ENCODE data around the gene RAB6B. TPM values are rescaled to one million over a fixed set of nuclear protein-coding genes. Genes with fewer than 3 reads are reported as not detected.

RAB6B gene
- total RNA-seq = under 1 TPM; 0.21 to 0.81 TPM

GRCh38 chr3:133895208-133896001 is at the start of gene RAB6B:
Gene RAB6B (minus strand): TSS chr3:133895882. CDS start chr3:133895466, 416 bp downstream.
- DNase-seq (ENCODE audit: low spot score) (no peak), ATAC-seq (peak; percentile 50 to 65)
- Mint-ChIP-seq H3K36me3 (no peaks in the 10 kb centered on the region), H3K27ac (no peak within 1 kb of the TSS), H3K4me3 (peak within 1 kb of the TSS; percentile 51), H3K27me3 (peaks cover 41 to 44% of the 10 kb centered on the region in 2 donors), H3K9me3 (no peaks in the 10 kb centered on the region), H3K4me1 (ENCODE audit: low read depth in 2 of 2) (no peaks in the 10 kb centered on the region)

GRCh38 chr3:133944641-133945380 is 49.1 kb upstream of the RAB6B start:
- Mint-ChIP-seq H3K4me3 (no peak overlapping the region), H3K4me1 (ENCODE audit: low read depth in 2 of 2) (peaks cover 6% of the 10 kb centered on the region in 2 donors), H3K27ac (no peak overlapping the region), H3K27me3 (peaks cover 11 to 12% of the 10 kb centered on the region in 2 donors), H3K9me3 (no peaks in the 10 kb centered on the region), H3K36me3 (no peaks in the 10 kb centered on the region)
- ATAC-seq (no peak), DNase-seq (ENCODE audit: low spot score) (no peak)

GRCh38 chr3:133944181-133944580 is 48.5 kb upstream of the RAB6B start:
- H3K27ac Mint-ChIP-seq = no peak overlapping the region
- DNase-seq (ENCODE audit: low spot score) (no peak), ATAC-seq (no peak)
- H3K4me3 Mint-ChIP-seq = no peak overlapping the region
- peaks cover 11 to 12% of the 10 kb centered on the region in 2 donors for H3K27me3 Mint-ChIP-seq
- H3K4me1 Mint-ChIP-seq (ENCODE audit: low read depth in 2 of 2) = peaks cover 6% of the 10 kb centered on the region in 2 donors
- H3K36me3 Mint-ChIP-seq = no peaks in the 10 kb centered on the region
- H3K9me3 Mint-ChIP-seq = no peaks in the 10 kb centered on the region

GRCh38 chr3:133943639-133944141 is 48.0 kb upstream of the RAB6B start:
- peaks cover 6% of the 10 kb centered on the region in 2 donors for H3K4me1 Mint-ChIP-seq (ENCODE audit: low read depth in 2 of 2)
- DNase-seq (ENCODE audit: low spot score) (no peak), ATAC-seq (no peak)
- H3K9me3 Mint-ChIP-seq = no peaks in the 10 kb centered on the region
- no peak overlapping the region for H3K27ac Mint-ChIP-seq
- H3K36me3 Mint-ChIP-seq = no peaks in the 10 kb centered on the region
- H3K27me3 Mint-ChIP-seq = peaks cover 11 to 12% of the 10 kb centered on the region in 2 donors
- no peak overlapping the region for H3K4me3 Mint-ChIP-seq

- H3K9me3 Mint-ChIP-seq = no peaks in the 10 kb centered on the region
- peaks cover 11 to 12% of the 10 kb centered on the region in 2 donors for H3K27me3 Mint-ChIP-seq
- peaks cover 6% of the 10 kb centered on the region in 2 donors for H3K4me1 Mint-ChIP-seq (ENCODE audit: low read depth in 2 of 2)
- no peak overlapping the region for H3K27ac Mint-ChIP-seq
- H3K36me3 Mint-ChIP-seq = no peaks in the 10 kb centered on the region
- H3K4me3 Mint-ChIP-seq = no peak overlapping the region
- no peak for DNase-seq (ENCODE audit: low spot score)
- ATAC-seq = no peak
Observed at GRCh38 chr3:133943031-133943535, 47.4 kb upstream of the RAB6B start.

GRCh38 chr3:133941415-133941821 is 45.7 kb upstream of the RAB6B start:
- no peak for DNase-seq (ENCODE audit: low spot score)
- H3K4me3 Mint-ChIP-seq = no peak overlapping the region
- no peaks in the 10 kb centered on the region for H3K36me3 Mint-ChIP-seq
- no peaks in the 10 kb centered on the region for H3K9me3 Mint-ChIP-seq
- no peak overlapping the region for H3K27ac Mint-ChIP-seq
- peaks cover 6% of the 10 kb centered on the region in 2 donors for H3K4me1 Mint-ChIP-seq (ENCODE audit: low read depth in 2 of 2)
- no peak for ATAC-seq
- H3K27me3 Mint-ChIP-seq = peaks cover 11 to 12% of the 10 kb centered on the region in 2 donors

GRCh38 chr3:133940536-133940935 is 44.9 kb upstream of the RAB6B start:
- no peaks in the 10 kb centered on the region for H3K36me3 Mint-ChIP-seq
- H3K27me3 Mint-ChIP-seq = peaks cover 11 to 12% of the 10 kb centered on the region in 2 donors
- no peak for ATAC-seq
- no peaks in the 10 kb centered on the region for H3K9me3 Mint-ChIP-seq
- peaks cover 6% of the 10 kb centered on the region in 2 donors for H3K4me1 Mint-ChIP-seq (ENCODE audit: low read depth in 2 of 2)
- H3K4me3 Mint-ChIP-seq = no peak overlapping the region
- H3K27ac Mint-ChIP-seq = no peak overlapping the region
- no peak for DNase-seq (ENCODE audit: low spot score)

- Mint-ChIP-seq H3K4me1 (ENCODE audit: low read depth in 2 of 2) (peaks cover 6% of the 10 kb centered on the region in 2 donors), H3K27ac (no peak overlapping the region), H3K36me3 (no peaks in the 10 kb centered on the region), H3K27me3 (peaks cover 8 to 10% of the 10 kb centered on the region in 2 donors), H3K4me3 (no peak overlapping the region), H3K9me3 (no peaks in the 10 kb centered on the region)
- no peak for DNase-seq (ENCODE audit: low spot score)
- ATAC-seq = no peak
Observed at GRCh38 chr3:133939463-133939835, 43.8 kb upstream of the RAB6B start.

- DNase-seq (ENCODE audit: low spot score) (no peak), ATAC-seq (no peak)
- Mint-ChIP-seq H3K4me1 (ENCODE audit: low read depth in 2 of 2) (peaks cover 6% of the 10 kb centered on the region in 2 donors), H3K27me3 (peaks cover 2 to 8% of the 10 kb centered on the region in 2 donors), H3K27ac (no peak overlapping the region), H3K9me3 (no peaks in the 10 kb centered on the region), H3K4me3 (no peak overlapping the region), H3K36me3 (no peaks in the 10 kb centered on the region)
Observed at GRCh38 chr3:133938770-133939462, 43.2 kb upstream of the RAB6B start.

GRCh38 chr3:133937756-133938601 is 42.3 kb upstream of the RAB6B start:
- H3K4me1 Mint-ChIP-seq (ENCODE audit: low read depth in 2 of 2) = peaks cover 6% of the 10 kb centered on the region in 2 donors
- H3K27me3 Mint-ChIP-seq = peaks cover 0 to 7% of the 10 kb centered on the region in 2 donors
- no peak overlapping the region for H3K4me3 Mint-ChIP-seq
- no peak for DNase-seq (ENCODE audit: low spot score)
- H3K36me3 Mint-ChIP-seq = no peaks in the 10 kb centered on the region
- H3K27ac Mint-ChIP-seq = no peak overlapping the region
- ATAC-seq = no peak
- no peaks in the 10 kb centered on the region for H3K9me3 Mint-ChIP-seq

- no peaks in the 10 kb centered on the region for H3K36me3 Mint-ChIP-seq
- peaks cover under 1% of the 10 kb centered on the region in 2 donors for H3K4me1 Mint-ChIP-seq (ENCODE audit: low read depth in 2 of 2)
- no peak overlapping the region for H3K4me3 Mint-ChIP-seq
- no peak overlapping the region for H3K27ac Mint-ChIP-seq
- no peaks in the 10 kb centered on the region for H3K9me3 Mint-ChIP-seq
- H3K27me3 Mint-ChIP-seq = peaks cover 0 to 2% of the 10 kb centered on the region in 2 donors
- ATAC-seq (no peak), DNase-seq (ENCODE audit: low spot score) (no peak)
Observed at GRCh38 chr3:133937061-133937686, 41.5 kb upstream of the RAB6B start.

GRCh38 chr3:133935843-133936769 is 40.4 kb upstream of the RAB6B start:
- DNase-seq (ENCODE audit: low spot score) = no peak
- no peaks in the 10 kb centered on the region for H3K9me3 Mint-ChIP-seq
- H3K27me3 Mint-ChIP-seq = peaks cover 0 to 2% of the 10 kb centered on the region in 2 donors
- H3K36me3 Mint-ChIP-seq = no peaks in the 10 kb centered on the region
- no peak overlapping the region for H3K4me3 Mint-ChIP-seq
- no peak for ATAC-seq
- H3K4me1 Mint-ChIP-seq (ENCODE audit: low read depth in 2 of 2) = no peaks in the 10 kb centered on the region
- no peak overlapping the region for H3K27ac Mint-ChIP-seq
